Astrocyte (in vitro differentiated cells and primary cell): ENCODE data around the gene RGL1. TPM values are rescaled to one million over a fixed set of nuclear protein-coding genes. Genes with fewer than 3 reads are reported as not detected.
A peak's percentile ranks its signal among the peaks of the same experiment; 100 is the strongest.

Experiments
- DNase-seq: peaks from one replicate; pipeline ENCODE4 v3.0.0-alpha.2; 2010; ENCODE audit warnings: low read depth
- FAIRE-seq: peaks from 2 replicates; lab custom pipeline; 2011; peaks lifted over from hg19 to GRCh38; lab: Jason Lieb, UNC
- H2AFZ ChIP-seq: 2 replicates; pipeline ENCODE4 v1.6.0; 2012; ENCODE audit warnings: low read depth, low read length, inconsistent platforms
- H3K27ac ChIP-seq: 2 replicates; pipeline ENCODE4 v1.5.1; 2011; ENCODE audit warnings: low read depth, low read length, inconsistent platforms
- H3K27me3 ChIP-seq: 2 replicates; pipeline ENCODE4 v1.6.0; 2011; ENCODE audit warnings: low read length, inconsistent platforms; ENCODE audit not compliant: insufficient read depth
- H3K36me3 ChIP-seq: 2 replicates; pipeline ENCODE4 v1.5.1; 2011; ENCODE audit warnings: low read length, inconsistent platforms; ENCODE audit not compliant: insufficient read depth
- H3K4me1 ChIP-seq: 2 replicates; pipeline ENCODE4 v1.5.1; 2011; ENCODE audit warnings: low read length, inconsistent platforms; ENCODE audit not compliant: insufficient read depth
- H3K4me2 ChIP-seq: 2 replicates; pipeline ENCODE4 v1.6.0; 2012; ENCODE audit warnings: low read length, inconsistent platforms
- H3K4me3 ChIP-seq: 2 replicates; pipeline ENCODE4 v1.5.1; 2011; ENCODE audit warnings: low read depth, mild to moderate bottlenecking, low read length, inconsistent platforms; ENCODE audit not compliant: insufficient read depth
- H3K79me2 ChIP-seq: 2 replicates; pipeline ENCODE4 v1.6.0; 2012; ENCODE audit warnings: mild to moderate bottlenecking, low read length, inconsistent platforms; ENCODE audit not compliant: insufficient read depth
- H3K9ac ChIP-seq: 2 replicates; pipeline ENCODE4 v1.6.0; 2012; ENCODE audit warnings: mild to moderate bottlenecking, low read length, inconsistent platforms
- H3K9me3 ChIP-seq: 2 replicates; pipeline ENCODE4 v1.5.1; 2012; ENCODE audit warnings: low read depth, mild to moderate bottlenecking, low read length, inconsistent platforms; ENCODE audit not compliant: insufficient read depth
- H4K20me1 ChIP-seq: 2 replicates; pipeline ENCODE4 v1.6.0; 2012; ENCODE audit warnings: low read length, inconsistent platforms; ENCODE audit not compliant: insufficient read depth
- H3K27ac Mint-ChIP-seq: one replicate; pipeline ENCODE4 v1.8.0; 2021; ENCODE audit warnings: mild to moderate bottlenecking, mixed read lengths; ENCODE audit not compliant: unreplicated experiment
- H3K27me3 Mint-ChIP-seq: one replicate; pipeline ENCODE4 v1.8.0; 2021; ENCODE audit warnings: low read depth, mixed read lengths; ENCODE audit not compliant: unreplicated experiment
- H3K36me3 Mint-ChIP-seq: one replicate; pipeline ENCODE4 v1.8.0; 2021; ENCODE audit warnings: low read depth, mixed read lengths; ENCODE audit not compliant: unreplicated experiment
- H3K4me1 Mint-ChIP-seq: one replicate; pipeline ENCODE4 v1.8.0; 2021; ENCODE audit warnings: low read depth, mixed read lengths; ENCODE audit not compliant: unreplicated experiment
- H3K4me3 Mint-ChIP-seq: one replicate; pipeline ENCODE4 v1.8.0; 2021; ENCODE audit warnings: mild to moderate bottlenecking, moderate library complexity, mixed read lengths; ENCODE audit not compliant: unreplicated experiment
- H3K9me3 Mint-ChIP-seq: one replicate; pipeline ENCODE4 v1.8.0; 2021; ENCODE audit warnings: mild to moderate bottlenecking, mixed read lengths; ENCODE audit not compliant: unreplicated experiment
- EZH2 ChIP-seq: IDR thresholded peaks from 2 replicates; pipeline ENCODE4 v1.6.1; 2012; ENCODE audit warnings: mild to moderate bottlenecking, low read length, inconsistent platforms; ENCODE audit not compliant: insufficient read depth
- total RNA-seq: library from RNA; stranded (reverse); gene quantifications from 2 replicates; pipeline ENCODE4 v1.2.1, GENCODE V29; 2021
- TF ChIP-seq, protein P1 (sequence below): IDR thresholded peaks from 2 replicates; pipeline ENCODE4 v1.5.1; 2011; ENCODE audit warnings: low read depth, mild to moderate bottlenecking, inconsistent platforms, low read length, moderate library complexity; ENCODE audit not compliant: insufficient read depth

The RGL1 gene
- total RNA-seq, 1 donor from 2014 or later, result 10.1 TPM

DNA sequence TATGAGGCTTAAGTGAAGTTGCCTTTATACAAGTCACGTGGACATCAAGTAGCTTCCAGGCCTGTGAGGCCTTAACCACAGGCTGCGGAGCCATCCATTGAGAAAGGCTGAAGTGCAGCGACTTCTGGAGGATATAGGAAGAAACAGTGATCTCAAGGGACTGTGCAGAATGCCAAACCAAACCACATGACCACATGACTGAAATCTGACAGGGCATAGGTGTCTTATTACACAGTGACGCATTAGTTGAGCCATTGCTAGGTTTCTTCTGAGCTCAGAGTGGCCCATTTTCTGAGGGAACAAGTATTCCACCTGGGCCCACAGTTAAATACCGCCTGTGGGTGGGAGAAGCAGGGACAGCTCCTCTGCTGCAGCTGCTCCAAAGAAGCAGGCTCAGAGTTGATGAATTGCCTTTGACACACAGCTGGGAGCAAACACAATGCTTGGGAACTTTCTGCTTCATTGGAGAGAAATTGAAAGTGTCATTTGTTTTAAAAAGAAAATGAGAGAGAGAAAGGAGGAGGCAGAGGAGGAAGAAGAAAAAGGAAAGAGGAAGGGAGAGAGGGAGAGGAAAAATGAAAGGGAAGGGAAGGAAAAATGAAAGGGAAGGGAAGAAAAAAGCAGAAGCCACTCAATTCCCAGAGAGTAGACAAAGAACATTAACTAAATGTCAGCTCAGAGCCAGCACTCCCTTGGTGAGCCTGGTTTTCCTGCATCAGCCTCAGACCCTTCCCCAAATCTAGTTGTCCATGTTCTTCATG is 138.2 kb downstream of the RGL1 start:
- no peak overlapping the region for H3K9ac ChIP-seq
- peak; percentile 87 for FAIRE-seq

DNA sequence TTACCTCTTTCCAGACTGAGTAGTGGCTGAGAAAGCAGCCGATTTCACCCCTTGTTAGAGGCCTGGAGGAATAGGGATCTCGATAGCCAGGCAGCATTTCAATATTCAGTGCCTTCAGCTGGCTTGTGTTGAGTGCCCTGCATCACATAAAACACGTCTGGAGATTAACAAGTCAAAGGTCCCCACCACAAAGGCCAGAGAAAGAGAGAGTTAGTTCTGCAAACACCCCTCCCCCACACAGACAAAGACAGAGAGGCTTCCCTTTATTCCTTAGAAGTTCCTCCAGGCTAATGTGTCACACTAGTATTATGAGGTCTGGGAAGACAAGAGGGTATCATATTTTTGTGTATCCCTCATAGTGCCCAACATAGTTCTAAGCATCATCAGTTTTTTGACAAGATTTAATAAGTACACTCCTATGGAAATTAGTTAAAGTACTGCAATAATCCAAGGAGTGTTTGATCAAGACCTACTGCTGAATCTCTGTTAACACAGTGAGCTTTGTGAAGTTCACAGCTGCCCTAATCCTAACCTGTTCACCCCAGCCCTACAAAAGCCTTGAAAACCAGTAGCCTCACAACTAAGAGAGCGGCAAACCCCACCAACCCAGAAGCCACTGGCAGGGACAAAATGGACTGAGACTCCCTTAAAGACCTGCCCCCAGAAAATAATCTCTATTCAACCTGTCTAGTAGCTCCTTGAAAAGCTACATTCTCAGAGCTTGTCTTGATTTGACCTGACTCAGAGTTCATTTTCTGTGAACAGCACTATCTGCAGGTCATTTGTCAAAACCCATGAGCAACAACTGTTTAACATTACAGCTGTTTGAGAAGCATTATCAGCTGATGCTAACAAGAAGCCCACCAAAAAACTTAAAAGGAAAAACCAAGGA is 140.8 kb downstream of the RGL1 start:
- Histone ChIP-seq H3K4me2 (no peak overlapping the region), H3K27me3 (no peaks in the 10 kb centered on the region), H3K4me1 (peaks cover 12% of the 10 kb centered on the region), H3K36me3 (no peaks in the 10 kb centered on the region), H3K79me2 (no peaks in the 10 kb centered on the region), H3K9me3 (no peaks in the 10 kb centered on the region), H3K9ac (no peak overlapping the region), H3K4me3 (no peak overlapping the region), H2AFZ (no peak overlapping the region), H3K27ac (no peak overlapping the region), H4K20me1 (no peaks in the 10 kb centered on the region)
- TF ChIP-seq, protein P1, sequence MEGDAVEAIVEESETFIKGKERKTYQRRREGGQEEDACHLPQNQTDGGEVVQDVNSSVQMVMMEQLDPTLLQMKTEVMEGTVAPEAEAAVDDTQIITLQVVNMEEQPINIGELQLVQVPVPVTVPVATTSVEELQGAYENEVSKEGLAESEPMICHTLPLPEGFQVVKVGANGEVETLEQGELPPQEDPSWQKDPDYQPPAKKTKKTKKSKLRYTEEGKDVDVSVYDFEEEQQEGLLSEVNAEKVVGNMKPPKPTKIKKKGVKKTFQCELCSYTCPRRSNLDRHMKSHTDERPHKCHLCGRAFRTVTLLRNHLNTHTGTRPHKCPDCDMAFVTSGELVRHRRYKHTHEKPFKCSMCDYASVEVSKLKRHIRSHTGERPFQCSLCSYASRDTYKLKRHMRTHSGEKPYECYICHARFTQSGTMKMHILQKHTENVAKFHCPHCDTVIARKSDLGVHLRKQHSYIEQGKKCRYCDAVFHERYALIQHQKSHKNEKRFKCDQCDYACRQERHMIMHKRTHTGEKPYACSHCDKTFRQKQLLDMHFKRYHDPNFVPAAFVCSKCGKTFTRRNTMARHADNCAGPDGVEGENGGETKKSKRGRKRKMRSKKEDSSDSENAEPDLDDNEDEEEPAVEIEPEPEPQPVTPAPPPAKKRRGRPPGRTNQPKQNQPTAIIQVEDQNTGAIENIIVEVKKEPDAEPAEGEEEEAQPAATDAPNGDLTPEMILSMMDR, result no peak
- no peak for TF ChIP-seq EZH2
- FAIRE-seq (no peak), DNase-seq (no peak)
- Mint-ChIP-seq H3K9me3 (peaks cover 5% of the 10 kb centered on the region), H3K27ac (peak overlapping the region; percentile 75), H3K4me1 (peaks cover 26% of the 10 kb centered on the region), H3K36me3 (peaks cover 4% of the 10 kb centered on the region), H3K4me3 (no peak overlapping the region), H3K27me3 (peaks cover 3% of the 10 kb centered on the region)

More for the DNA sequence above, 138.2 kb downstream of the RGL1 start:
- peak; percentile 100 for DNase-seq
- Histone ChIP-seq H4K20me1 (no peaks in the 10 kb centered on the region), H3K9me3 (no peaks in the 10 kb centered on the region), H3K4me1 (peaks cover 12% of the 10 kb centered on the region), H3K27ac (peak overlapping the region; percentile 35), H3K27me3 (no peaks in the 10 kb centered on the region), H3K4me2 (peak overlapping the region; percentile 50), H3K36me3 (no peaks in the 10 kb centered on the region), H2AFZ (peak overlapping the region; percentile 33), H3K79me2 (no peaks in the 10 kb centered on the region), H3K4me3 (no peak overlapping the region)
- peaks cover 12% of the 10 kb centered on the region for H3K27me3 Mint-ChIP-seq
- H3K4me3 Mint-ChIP-seq, result no peak overlapping the region
- H3K36me3 Mint-ChIP-seq, result peaks cover 10% of the 10 kb centered on the region
- H3K9me3 Mint-ChIP-seq, result peaks cover 3% of the 10 kb centered on the region
- H3K4me1 Mint-ChIP-seq, result peaks cover 26% of the 10 kb centered on the region
- TF ChIP-seq, protein P1, result peak; percentile 38
- TF ChIP-seq EZH2, result no peak
- peak overlapping the region; percentile 77 for H3K27ac Mint-ChIP-seq
